ENCODE measurements around the gene MOK. TPM values are rescaled to one million over a fixed set of nuclear protein-coding genes. Genes with fewer than 3 reads are reported as not detected.
"Not testable (repeated sequence)": the region's sequence is repeated elsewhere in the genome, so short reads cannot be mapped to it uniquely, and the experiment has no call there.

Gene MOK
- total RNA-seq, 1 donor from 2014 or later: 6.8 TPM

GRCh38 chr14:102319351-102320032, 14.5 kb upstream of the MOK start, which contains the start of gene ZNF839:
Gene ZNF839 (plus strand): TSS chr14:102319746. CDS start chr14:102319766, 20 bp downstream.
- Mint-ChIP-seq H3K36me3 (ENCODE audit: low read depth) (peaks cover 3% of the 10 kb centered on the region), H3K27me3 (ENCODE audit: low read depth) (no peaks in the 10 kb centered on the region), H3K4me3 (ENCODE audit: low read depth) (peak within 1 kb of the TSS; percentile 96), H3K9me3 (no peaks in the 10 kb centered on the region), H3K4me1 (ENCODE audit: low read depth) (peaks cover 48% of the 10 kb centered on the region), H3K27ac (peak within 1 kb of the TSS; percentile 96)
- intact Hi-C loops (cut with micrococcal nuclease): loop anchor here (1.0 to 5.0 kb wide), 8 partner anchors 14 to 1013 kb away; partner anchors contain the start of genes CINP, EIF5, MOK and RCOR1
- peak; percentile 92 for DNase-seq (ENCODE audit: low spot score)

GRCh38 chr14:102318781-102319276, 13.9 kb upstream of the MOK start:
- no peaks in the 10 kb centered on the region for H3K9me3 Mint-ChIP-seq
- peak overlapping the region; percentile 96 for H3K4me3 Mint-ChIP-seq (ENCODE audit: low read depth)
- DNase-seq (ENCODE audit: low spot score): no peak
- H3K4me1 Mint-ChIP-seq (ENCODE audit: low read depth): peaks cover 54% of the 10 kb centered on the region
- peak overlapping the region; percentile 96 for H3K27ac Mint-ChIP-seq
- H3K27me3 Mint-ChIP-seq (ENCODE audit: low read depth): no peaks in the 10 kb centered on the region
- intact Hi-C loops (cut with micrococcal nuclease): loop anchor here (1.0 to 5.0 kb wide), 8 partner anchors 14 to 1013 kb away; partner anchors contain the start of genes CINP, EIF5, MOK and RCOR1
- peaks cover 3% of the 10 kb centered on the region for H3K36me3 Mint-ChIP-seq (ENCODE audit: low read depth)

GRCh38 chr14:102317564-102318248, 12.7 kb upstream of the MOK start:
- Mint-ChIP-seq H3K27me3 (ENCODE audit: low read depth) (no peaks in the 10 kb centered on the region), H3K4me1 (ENCODE audit: low read depth) (peaks cover 53% of the 10 kb centered on the region), H3K36me3 (ENCODE audit: low read depth) (peaks cover 3% of the 10 kb centered on the region), H3K27ac (peak overlapping the region; percentile 89), H3K4me3 (ENCODE audit: low read depth) (peak overlapping the region; percentile 83), H3K9me3 (no peaks in the 10 kb centered on the region)
- intact Hi-C loops (cut with micrococcal nuclease): loop anchor here (2.0 to 5.0 kb wide), 7 partner anchors 180 to 1015 kb away; partner anchors contain the start of genes EIF5, RCOR1 and WDR20
- peak; percentile 39 for DNase-seq (ENCODE audit: low spot score)

GRCh38 chr14:102316743-102317563, 12.0 kb upstream of the MOK start:
- Mint-ChIP-seq H3K9me3 (no peaks in the 10 kb centered on the region), H3K4me1 (ENCODE audit: low read depth) (peaks cover 53% of the 10 kb centered on the region), H3K36me3 (ENCODE audit: low read depth) (peaks cover 3% of the 10 kb centered on the region), H3K27me3 (ENCODE audit: low read depth) (no peaks in the 10 kb centered on the region), H3K27ac (peak overlapping the region; percentile 89), H3K4me3 (ENCODE audit: low read depth) (peak overlapping the region; percentile 83)
- intact Hi-C loops (cut with micrococcal nuclease): loop anchor here (2.0 to 5.0 kb wide), 7 partner anchors 180 to 1015 kb away; partner anchors contain the start of genes EIF5, RCOR1 and WDR20
- peak; percentile 91 for DNase-seq (ENCODE audit: low spot score)

GRCh38 chr14:102316338-102316742, 11.4 kb upstream of the MOK start:
- Mint-ChIP-seq H3K4me1 (ENCODE audit: low read depth) (peaks cover 49% of the 10 kb centered on the region), H3K27me3 (ENCODE audit: low read depth) (no peaks in the 10 kb centered on the region), H3K36me3 (ENCODE audit: low read depth) (no peaks in the 10 kb centered on the region), H3K4me3 (ENCODE audit: low read depth) (peak overlapping the region; percentile 83), H3K27ac (peak overlapping the region; percentile 8), H3K9me3 (no peaks in the 10 kb centered on the region)
- DNase-seq (ENCODE audit: low spot score): no peak
- intact Hi-C loops (cut with micrococcal nuclease): loop anchor here (2.0 to 5.0 kb wide), 7 partner anchors 179 to 1016 kb away; partner anchors contain the start of genes EIF5, RCOR1 and WDR20

GRCh38 chr14:102315121-102315520, 10.2 kb upstream of the MOK start:
- Mint-ChIP-seq H3K27ac (no peak overlapping the region), H3K4me3 (ENCODE audit: low read depth) (peak overlapping the region; percentile 83), H3K27me3 (ENCODE audit: low read depth) (no peaks in the 10 kb centered on the region), H3K4me1 (ENCODE audit: low read depth) (peaks cover 38% of the 10 kb centered on the region), H3K36me3 (ENCODE audit: low read depth) (no peaks in the 10 kb centered on the region), H3K9me3 (no peaks in the 10 kb centered on the region)
- intact Hi-C loops (cut with micrococcal nuclease): loop anchor here (2.0 to 5.0 kb wide), 7 partner anchors 178 to 1017 kb away; partner anchors contain the start of genes EIF5, HSP90AA1, RCOR1 and WDR20
- no peak for DNase-seq (ENCODE audit: low spot score)

- peak overlapping the region; percentile 72 for H3K27ac Mint-ChIP-seq
- peak; percentile 72 for DNase-seq (ENCODE audit: low spot score)
- H3K9me3 Mint-ChIP-seq: no peaks in the 10 kb centered on the region
- no peaks in the 10 kb centered on the region for H3K27me3 Mint-ChIP-seq (ENCODE audit: low read depth)
- no peaks in the 10 kb centered on the region for H3K36me3 Mint-ChIP-seq (ENCODE audit: low read depth)
- intact Hi-C loops (cut with micrococcal nuclease): loop anchor here (1.0 to 5.0 kb wide), 10 partner anchors 9 to 1018 kb away; partner anchors contain the start of genes EIF5, HSP90AA1, MOK and RCOR1
- peak overlapping the region; percentile 83 for H3K4me3 Mint-ChIP-seq (ENCODE audit: low read depth)
- peaks cover 37% of the 10 kb centered on the region for H3K4me1 Mint-ChIP-seq (ENCODE audit: low read depth)
Measured at GRCh38 chr14:102314242-102315011, 9.5 kb upstream of the MOK start.

- Mint-ChIP-seq H3K36me3 (ENCODE audit: low read depth) (no peaks in the 10 kb centered on the region), H3K27ac (no peak overlapping the region), H3K9me3 (no peaks in the 10 kb centered on the region), H3K27me3 (ENCODE audit: low read depth) (peaks cover 16% of the 10 kb centered on the region), H3K4me1 (ENCODE audit: low read depth) (peaks cover 11% of the 10 kb centered on the region), H3K4me3 (ENCODE audit: low read depth) (peak overlapping the region; percentile 70)
- intact Hi-C loops (cut with micrococcal nuclease): no loop called here
- DNase-seq (ENCODE audit: low spot score): no peak
Measured at GRCh38 chr14:102303664-102304063, 1.3 kb downstream of the MOK start.

- H3K4me3 Mint-ChIP-seq (ENCODE audit: low read depth); DNase-seq (ENCODE audit: low spot score); H3K27me3 Mint-ChIP-seq (ENCODE audit: low read depth); intact Hi-C loops (cut with micrococcal nuclease); H3K27ac Mint-ChIP-seq; H3K9me3 Mint-ChIP-seq; H3K36me3 Mint-ChIP-seq (ENCODE audit: low read depth); H3K4me1 Mint-ChIP-seq (ENCODE audit: low read depth): not testable (repeated sequence)
Measured at GRCh38 chr14:102298303-102299070, 6.5 kb downstream of the MOK start.

- Mint-ChIP-seq H3K4me3 (ENCODE audit: low read depth) (no peak overlapping the region), H3K27ac (no peak overlapping the region), H3K9me3 (no peaks in the 10 kb centered on the region), H3K36me3 (ENCODE audit: low read depth) (no peaks in the 10 kb centered on the region), H3K4me1 (ENCODE audit: low read depth) (peaks cover 2% of the 10 kb centered on the region), H3K27me3 (ENCODE audit: low read depth) (peaks cover 2% of the 10 kb centered on the region)
- intact Hi-C loops (cut with micrococcal nuclease): no loop called here
- DNase-seq (ENCODE audit: low spot score): no peak
Measured at GRCh38 chr14:102297436-102298170, 7.4 kb downstream of the MOK start.

All from activated T-helper 2 cell treated with anti-CD3 and anti-CD28 coated beads, Interferon-gamma antibody, Interleukin-2, Interleukin-4, amounts not matched to agents 10 μg/mL and 5 μg/mL and 100 μg/mL, durations not matched to agents 14 hours and 24 hours and 36 hours (primary cell).